Activated CD8-positive, alpha-beta memory T cell treated with anti-CD3 and anti-CD28 coated beads for 36 hours (primary cell): Measurements from ENCODE around the gene B3GNT3. TPM values are rescaled to one million over a fixed set of nuclear protein-coding genes. Genes with fewer than 3 reads are reported as not detected.

Experiments used
- CTCF ChIA-PET: fragments of 350-600 bp; sonication (Branson Sonifier 250); formaldehyde crosslinking; loops from one replicate; lab custom pipeline; 2021; ENCODE audit warnings: antibody characterized with exemption; lab: Charles Lee
- POLR2A ChIA-PET: fragments of 350-600 bp; sonication (Branson Sonifier 250); formaldehyde crosslinking; loops from one replicate; lab custom pipeline; 2021; ENCODE audit warnings: antibody characterized with exemption; lab: Charles Lee
- total RNA-seq, 2 experiments: library from RNA; stranded (reverse); gene quantifications; one replicate each; pipeline ENCODE4 v1.2.3, GENCODE V29; 2021

The B3GNT3 gene
- total RNA-seq, 2 experiments from 2014 or later: not detected

- CTCF ChIA-PET: interaction anchor here (2.6 kb wide), 1 partner anchor 18 kb away, joined by 9 read pairs; the partner anchor contains the start of gene RPL18A
- POLR2A ChIA-PET: interaction anchor here (0.5 to 1.5 kb wide), 2 partner anchors 8 to 9 kb away, joined by 3 to 12 read pairs; no protein-coding TSS in a partner anchor
Measured at GRCh38 chr19:17841810-17842662, 47.1 kb downstream of the B3GNT3 start.

GRCh38 chr19:17842663-17843291, 47.8 kb downstream of the B3GNT3 start:
- CTCF ChIA-PET: interaction anchor here (0.5 to 2.6 kb wide), 4 partner anchors 8 to 462 kb away, joined by 3 to 9 read pairs (median 4); partner anchors contain the start of gene RPL18A
- POLR2A ChIA-PET: interaction anchor here (1.5 kb wide), 1 partner anchor 10 kb away, joined by 12 read pairs; no protein-coding TSS in a partner anchor

GRCh38 chr19:17843292-17843827, 48.4 kb downstream of the B3GNT3 start:
- POLR2A ChIA-PET: interaction anchor here (1.5 kb wide), 1 partner anchor 10 kb away, joined by 12 read pairs; no protein-coding TSS in a partner anchor
- CTCF ChIA-PET: interaction anchor here (0.5 to 2.6 kb wide), 4 partner anchors 8 to 462 kb away, joined by 3 to 9 read pairs (median 4); partner anchors contain the start of gene RPL18A

GRCh38 chr19:17843908-17844490, 49.1 kb downstream of the B3GNT3 start:
- CTCF ChIA-PET: interaction anchor here (2.6 kb wide), 1 partner anchor 16 kb away, joined by 9 read pairs; the partner anchor contains the start of gene RPL18A
- POLR2A ChIA-PET: interaction anchor here (1.5 kb wide), 1 partner anchor 11 kb away, joined by 12 read pairs; no protein-coding TSS in a partner anchor

- CTCF ChIA-PET: interaction anchor here (1.0 to 1.9 kb wide), 3 partner anchors 9 to 87 kb away, joined by 3 to 6 read pairs (median 5); partner anchors contain the start of genes CCDC124 and RPL18A
- POLR2A ChIA-PET: interaction anchor here (7.2 kb wide), 1 partner anchor 14 kb away, joined by 83 read pairs; the partner anchor contains the start of gene RPL18A
Measured at GRCh38 chr19:17846146-17846545, 51.2 kb downstream of the B3GNT3 start.

- CTCF ChIA-PET: interaction anchor here (1.5 to 5.4 kb wide), 3 partner anchors 13 to 85 kb away, joined by 4 to 31 read pairs (median 6); partner anchors contain the start of genes CCDC124 and RPL18A
- POLR2A ChIA-PET: interaction anchor here (0.7 to 7.2 kb wide), 5 partner anchors 12 to 420 kb away, joined by 3 to 83 read pairs (median 5); partner anchors contain the start of gene RPL18A
Measured at GRCh38 chr19:17847538-17848366, 52.8 kb downstream of the B3GNT3 start, which contains the start of gene JAK3. TSS of gene JAK3 (minus strand) at chr19:17847982. CDS start at chr19:17844417, 3,565 bp downstream.

GRCh38 chr19:17848595-17849292, 53.8 kb downstream of the B3GNT3 start:
- ChIA-PET CTCF (interaction anchor here (1.5 to 5.4 kb wide), 4 partner anchors 12 to 84 kb away, joined by 4 to 31 read pairs (median 8); partner anchors contain the start of genes CCDC124 and RPL18A), POLR2A (interaction anchor here (0.6 to 7.2 kb wide), 4 partner anchors 11 to 265 kb away, joined by 3 to 83 read pairs (median 11); partner anchors contain the start of genes FCHO1 and RPL18A)

GRCh38 chr19:17854061-17854460, 59.1 kb downstream of the B3GNT3 start:
- POLR2A ChIA-PET: no interaction called here

GRCh38 chr19:17855280-17856152, 60.6 kb downstream of the B3GNT3 start:
- ChIA-PET POLR2A (interaction anchor here (0.7 kb wide), 1 partner anchor 20 kb away, joined by 5 read pairs; no protein-coding TSS in a partner anchor), CTCF (interaction anchor here (0.6 to 3.0 kb wide), 16 partner anchors 9 to 767 kb away, joined by 3 to 19 read pairs (median 3); partner anchors contain the start of genes B3GNT3, CCDC124 and SLC5A5)

More at GRCh38 chr19:17854061-17854460, 59.1 kb downstream of the B3GNT3 start:
- CTCF ChIA-PET: interaction anchor here (0.6 to 3.0 kb wide), 7 partner anchors 17 to 1864 kb away, joined by 3 to 19 read pairs (median 5); partner anchors contain the start of genes B3GNT3 and CCDC124

GRCh38 chr19:17859533-17860330, 64.8 kb downstream of the B3GNT3 start, which contains the start of gene RPL18A:
TSS of gene RPL18A (plus strand) at chr19:17859910. CDS start at chr19:17859957, 47 bp downstream.
- POLR2A ChIA-PET: interaction anchor here (0.6 to 5.5 kb wide), 17 partner anchors 10 to 496 kb away, joined by 3 to 83 read pairs (median 5); partner anchors contain the start of genes CCDC124, JAK3, MAP1S and SLC5A5

GRCh38 chr19:17860331-17860992, 65.5 kb downstream of the B3GNT3 start:
- ChIA-PET POLR2A (interaction anchor here (0.6 to 5.5 kb wide), 5 partner anchors 9 to 350 kb away, joined by 3 to 83 read pairs (median 42); partner anchors contain the start of genes CCDC124, JAK3 and SLC5A5), CTCF (interaction anchor here (1.4 to 8.4 kb wide), 4 partner anchors 11 to 72 kb away, joined by 9 to 124 read pairs (median 30); partner anchors contain the start of genes CCDC124, JAK3 and SLC5A5)

More at GRCh38 chr19:17859533-17860330, 64.8 kb downstream of the B3GNT3 start, which contains the start of gene RPL18A:
- CTCF ChIA-PET: interaction anchor here (0.6 to 8.4 kb wide), 28 partner anchors 11 to 1189 kb away, joined by 3 to 124 read pairs (median 5); partner anchors contain the start of genes B3GNT3, CCDC124, FCHO1 and JAK3

- CTCF ChIA-PET: interaction anchor here (3.2 to 8.4 kb wide), 3 partner anchors 10 to 71 kb away, joined by 30 to 124 read pairs (median 31); partner anchors contain the start of genes CCDC124, JAK3 and SLC5A5
- POLR2A ChIA-PET: interaction anchor here (1.0 to 5.5 kb wide), 4 partner anchors 9 to 72 kb away, joined by 3 to 83 read pairs (median 53); partner anchors contain the start of genes CCDC124, JAK3 and SLC5A5
Measured at GRCh38 chr19:17860993-17861360, 66.0 kb downstream of the B3GNT3 start.
